ENCODE measurements around the gene TEAD4. TPM values are rescaled to one million over a fixed set of nuclear protein-coding genes. Genes with fewer than 3 reads are reported as not detected.

The TEAD4 gene
- total and polyA plus RNA-seq, 8 donors = 12.2 to 34.1 (median 13.8) TPM

- no peaks in the 10 kb centered on the region for H3K9me3 ChIP-seq
- intact Hi-C loops (cut with DNase I) = no loop called here
Observed at GRCh38 chr12:3002646-3003045, 43.4 kb downstream of the TEAD4 start.

GRCh38 chr12:3003357-3003992 lies 44.3 kb downstream of the TEAD4 start:
- TF ChIP-seq CTCF (IDR thresholded peaks at IDR 0.05) = no peak
- no peak overlapping the region for H3K27ac ChIP-seq
- H3K4me3 ChIP-seq = no peak overlapping the region
- H3K9me3 ChIP-seq = no peaks in the 10 kb centered on the region
- H3K4me1 ChIP-seq = no peaks in the 10 kb centered on the region
- DNase-seq = no peak
- H3K27me3 ChIP-seq = no peaks in the 10 kb centered on the region
- intact Hi-C loops (cut with DNase I) = no loop called here
- no peak for ATAC-seq
- H3K36me3 ChIP-seq = peaks cover 0 to 9% of the 10 kb centered on the region in 2 donors

More at GRCh38 chr12:3002646-3003045, 43.4 kb downstream of the TEAD4 start:
- no peak for ATAC-seq
- Histone ChIP-seq H3K27ac (no peak overlapping the region), H3K27me3 (no peaks in the 10 kb centered on the region), H3K4me3 (no peak overlapping the region), H3K4me1 (no peaks in the 10 kb centered on the region), H3K36me3 (peaks cover 0 to 9% of the 10 kb centered on the region in 2 donors)
- no peak for TF ChIP-seq CTCF (IDR thresholded peaks at IDR 0.05)
- no peak for DNase-seq

- ATAC-seq = no peak
- intact Hi-C loops (cut with DNase I) = no loop called here
- Histone ChIP-seq H3K27ac (no peak overlapping the region), H3K9me3 (no peaks in the 10 kb centered on the region), H3K27me3 (no peaks in the 10 kb centered on the region), H3K4me1 (no peaks in the 10 kb centered on the region), H3K4me3 (no peak overlapping the region), H3K36me3 (peaks cover 0 to 7% of the 10 kb centered on the region in 2 donors)
- no peak for TF ChIP-seq CTCF (IDR thresholded peaks at IDR 0.05)
- no peak for DNase-seq
Observed at GRCh38 chr12:3004655-3005565, 45.7 kb downstream of the TEAD4 start.

GRCh38 chr12:3005736-3006135 lies 46.5 kb downstream of the TEAD4 start:
- H3K9me3 ChIP-seq = no peaks in the 10 kb centered on the region
- no peaks in the 10 kb centered on the region for H3K27me3 ChIP-seq
- H3K4me1 ChIP-seq = no peaks in the 10 kb centered on the region
- DNase-seq (no peak), ATAC-seq (no peak)
- no peak for TF ChIP-seq CTCF (IDR thresholded peaks at IDR 0.05)
- peaks cover 0 to 14% of the 10 kb centered on the region in 2 donors for H3K36me3 ChIP-seq
- no peak overlapping the region for H3K4me3 ChIP-seq
- no peak overlapping the region for H3K27ac ChIP-seq
- intact Hi-C loops (cut with DNase I) = no loop called here

- intact Hi-C loops (cut with DNase I) = no loop called here
- Histone ChIP-seq H3K4me1 (peaks cover 0 to 5% of the 10 kb centered on the region in 2 donors), H3K36me3 (peaks cover 0 to 28% of the 10 kb centered on the region in 2 donors), H3K9me3 (no peaks in the 10 kb centered on the region), H3K4me3 (no peak overlapping the region), H3K27ac (no peak overlapping the region), H3K27me3 (no peaks in the 10 kb centered on the region)
- TF ChIP-seq CTCF (IDR thresholded peaks at IDR 0.05) = no peak
- ATAC-seq = no peak
- no peak for DNase-seq
Observed at GRCh38 chr12:3009780-3010179, 50.6 kb downstream of the TEAD4 start.
